ENCODE data around the gene MFN2. TPM values are rescaled to one million over a fixed set of nuclear protein-coding genes. Genes with fewer than 3 reads are reported as not detected.

Gene MFN2
- total and polyA plus RNA-seq, 2 of the 8 experiments (the other 6 are each of a cell fraction or from before 2014, with no cell fraction given) = 34.0 to 62.5 TPM

DNA sequence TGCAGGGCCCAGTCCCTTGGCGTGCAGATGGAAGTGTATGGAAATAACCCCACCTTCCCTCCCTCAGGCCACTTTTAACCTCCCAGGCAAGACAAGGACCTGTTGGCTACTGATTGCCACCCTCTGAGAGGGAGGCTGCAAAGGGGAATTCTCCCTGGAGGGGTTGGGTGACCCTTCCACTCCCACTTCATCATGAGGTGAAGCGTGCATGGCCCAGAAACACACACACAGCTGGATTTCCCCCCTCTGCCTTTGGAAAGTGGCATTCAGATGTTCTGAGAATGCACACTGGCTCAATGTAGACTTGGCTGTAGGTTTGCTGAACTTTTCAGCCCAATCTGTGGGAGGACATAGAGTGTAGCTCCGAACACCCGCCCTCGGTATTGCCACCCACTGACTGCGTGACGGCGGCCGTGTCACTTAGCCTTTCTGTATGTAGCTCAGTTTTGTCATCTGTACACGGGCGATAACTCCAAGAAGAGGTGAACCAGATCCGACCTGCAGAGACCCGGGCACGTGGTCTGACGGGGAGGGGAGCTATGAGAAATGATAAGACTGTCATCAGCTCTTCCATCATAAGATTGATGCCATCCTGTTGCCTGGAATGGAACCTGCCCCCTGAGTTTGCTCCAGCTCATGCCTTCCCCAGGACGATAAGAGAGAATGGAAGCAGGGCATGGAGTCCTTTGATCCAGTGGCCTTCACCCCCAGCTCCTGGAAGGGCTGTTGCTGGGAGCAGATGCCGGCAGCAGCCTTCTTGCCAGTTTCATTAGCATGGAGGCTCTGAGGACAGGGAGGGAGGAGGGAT, 58.3 kb downstream of the MFN2 start:
- Histone ChIP-seq H2BK15ac (ENCODE audit: low read length) (no peak overlapping the region), H2AFZ (ENCODE audit: low read length) (no peak overlapping the region), H3K14ac (ENCODE audit: insufficient read length) (no peak overlapping the region), H3K79me1 (ENCODE audit: low read depth, low read length) (no peaks in the 10 kb centered on the region), H3K9ac (replicated peaks in 1 of 4; ENCODE audit: extremely low read depth in 1 of 4, low read depth in 3 of 4, low read length in 3 of 4) (no peak overlapping the region), H3K27ac (ENCODE audit: low read depth, low read length) (no peak overlapping the region; the same call in 1 of the 2 replicates), H3K36me3 (ENCODE audit: control insufficient read depth in 2 of 4, insufficient read depth in 4 of 4, low read length in 3 of 4) (no peaks in the 10 kb centered on the region), H3K79me2 (ENCODE audit: control insufficient read depth in 1 of 2, insufficient read depth in 2 of 2, low read length in 2 of 2) (no peaks in the 10 kb centered on the region), H3K9me3 (ENCODE audit: insufficient read depth in 2 of 2, low read depth in 1 of 2, low read length in 1 of 2) (no peaks in the 10 kb centered on the region), H4K5ac (ENCODE audit: insufficient read length, low read depth, low read length) (no peak overlapping the region), H3K4ac (replicated peaks; ENCODE audit: insufficient read length, low read depth, low read length) (no peak overlapping the region), H3K23me2 (ENCODE audit: low read depth, low read length) (no peaks in the 10 kb centered on the region), H3K27me3 (replicated peaks in 1 of 4; ENCODE audit: control insufficient read depth in 3 of 4, extremely low read depth in 1 of 4, insufficient read depth in 3 of 4, low read length in 3 of 4) (no peaks in the 10 kb centered on the region), H2BK5ac (ENCODE audit: low read depth, low read length) (no peak overlapping the region), H4K20me1 (replicated peaks in 1 of 2; ENCODE audit: control insufficient read depth in 1 of 2, insufficient read depth in 2 of 2, low read length in 2 of 2) (no peaks in the 10 kb centered on the region), H3K18ac (ENCODE audit: extremely low read depth, low read length) (no peak overlapping the region), H3K4me1 (replicated peaks in 1 of 4; ENCODE audit: control insufficient read depth in 3 of 4, insufficient read depth in 4 of 4, low read length in 3 of 4) (no peaks in the 10 kb centered on the region; a peak in 1 of 7 replicates), H2BK120ac (replicated peaks; ENCODE audit: low read depth, low read length) (no peak overlapping the region), H2AK5ac (ENCODE audit: low read depth, low read length) (no peak overlapping the region), H4K8ac (ENCODE audit: extremely low read depth, insufficient read depth, low read length) (no peak overlapping the region; the same call in 1 of the 2 replicates), H4K91ac (replicated peaks; ENCODE audit: insufficient read length, low read length) (no peak overlapping the region), H3K4me3 (ENCODE audit: extremely low read depth in 1 of 4, insufficient read depth in 2 of 4, low read depth in 3 of 4, low read length in 4 of 4) (no peak overlapping the region), H3K4me2 (ENCODE audit: insufficient read depth in 1 of 2, low read depth in 2 of 2, low read length in 2 of 2) (no peak overlapping the region), H2BK12ac (ENCODE audit: low read depth, low read length) (no peak overlapping the region), H2BK20ac (ENCODE audit: low read length) (no peak overlapping the region), H3K56ac (replicated peaks; ENCODE audit: insufficient read length, low read depth, low read length) (no peak overlapping the region), H3K23ac (ENCODE audit: insufficient read length) (no peak overlapping the region)
- DNase-seq (ENCODE audit: low read depth in 1 of 2, low spot score in 2 of 2) (no peak), FAIRE-seq (no peak)
- 89% methylated on average over 17 of the region's 17 CpGs; no CpG with 5 or more reads in 1 of the 2 experiments for WGBS, 2 experiments (ENCODE audit: extremely low coverage in 1 of 2, insufficient coverage in 1 of 2, insufficient read length in 1 of 2, insufficient replicate concordance in 2 of 2, low coverage in 1 of 2, low lambda C conversion rate in 2 of 2, missing lambda C conversion rate in 1 of 2)
- ChIA-PET POLR2A (ENCODE audit: partially characterized antibody) (interaction anchor here (0.9 to 3.8 kb wide), 11 partner anchors 8 to 128 kb away, joined by 3 to 17 read pairs (median 4); partner anchors contain the start of genes MFN2, MIIP and TNFRSF8), CTCF (ENCODE audit: partially characterized antibody) (interaction anchor here (1.2 to 3.9 kb wide), 10 partner anchors 8 to 170 kb away, joined by 3 to 31 read pairs (median 6); no protein-coding TSS in a partner anchor)
- TF ChIP-seq NANOG (IDR thresholded peaks at IDR 0.05; ENCODE audit: insufficient read depth, low read depth, low read length, poor library complexity, severe bottlenecking) = no peak
- no peak for TF ChIP-seq EZH2 (IDR thresholded peaks at IDR 0.05; ENCODE audit: low read depth, low read length, severe bottlenecking)
- TF ChIP-seq CEBPB (IDR thresholded peaks at IDR 0.05; ENCODE audit: low read depth, low read length) = no peak
- TF ChIP-seq TEAD4 (IDR thresholded peaks at IDR 0.05; ENCODE audit: low read depth, low read length) = no peak
- TF ChIP-seq PHF8 (conservative IDR thresholded peaks at IDR 0.05; ENCODE audit: low read depth, low read length) = no peak
- no peak for TF ChIP-seq JUN (IDR thresholded peaks at IDR 0.05; ENCODE audit: low read depth, low read length)
- TF ChIP-seq BRCA1 (IDR thresholded peaks at IDR 0.05; ENCODE audit: low read depth, low read length) = no peak
- no peak for TF ChIP-seq CBX8 (IDR thresholded peaks at IDR 0.05; ENCODE audit: borderline replicate concordance, low read depth, low read length)
- no peak for TF ChIP-seq GTF2F1 (IDR thresholded peaks at IDR 0.05; ENCODE audit: borderline replicate concordance, low read depth, low read length)
- TF ChIP-seq SAP30 (IDR thresholded peaks at IDR 0.05; ENCODE audit: insufficient read depth, insufficient replicate concordance, low read length) = no peak
- TF ChIP-seq USF2 (IDR thresholded peaks at IDR 0.05; ENCODE audit: low read length) = no peak

Measured in H1 (cell line).